Activated T-cell treated with anti-CD3 and anti-CD28 coated beads, Interleukin-2, amount 50 U/mL, for 48 hours (primary cell): ENCODE results near the gene ASCC2.

Experiments used
- DNase-seq, 2 experiments: peaks; one replicate each; pipeline ENCODE4 v3.0.0-alpha.2; 2020

Gene ASCC2

GRCh38 chr22:29816128-29816527, 21.9 kb downstream of the ASCC2 start:
- DNase-seq, result no peak

DNA sequence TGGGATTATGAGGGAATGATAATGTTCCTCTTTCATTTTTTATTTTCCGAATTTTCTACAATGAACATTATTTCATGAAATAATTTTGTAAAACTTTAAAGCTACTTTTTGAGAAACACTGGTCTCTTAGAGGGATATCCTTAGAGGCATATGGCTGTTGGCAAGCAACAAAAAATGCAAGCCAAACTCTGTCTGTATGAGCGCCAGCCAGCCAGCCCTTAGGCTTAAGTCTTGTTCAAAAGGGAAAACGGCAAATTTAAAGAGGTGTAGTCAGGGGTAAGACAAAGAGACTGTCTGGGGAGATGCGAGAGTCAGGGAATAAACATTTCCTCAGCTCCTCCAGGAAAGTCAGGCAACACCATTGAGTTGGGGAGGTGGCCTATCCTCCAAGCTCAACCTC, 22.5 kb downstream of the ASCC2 start:
- DNase-seq, result no peak

- DNase-seq, result no peak
Measured at GRCh38 chr22:29814003-29814402, 24.1 kb downstream of the ASCC2 start.

DNA sequence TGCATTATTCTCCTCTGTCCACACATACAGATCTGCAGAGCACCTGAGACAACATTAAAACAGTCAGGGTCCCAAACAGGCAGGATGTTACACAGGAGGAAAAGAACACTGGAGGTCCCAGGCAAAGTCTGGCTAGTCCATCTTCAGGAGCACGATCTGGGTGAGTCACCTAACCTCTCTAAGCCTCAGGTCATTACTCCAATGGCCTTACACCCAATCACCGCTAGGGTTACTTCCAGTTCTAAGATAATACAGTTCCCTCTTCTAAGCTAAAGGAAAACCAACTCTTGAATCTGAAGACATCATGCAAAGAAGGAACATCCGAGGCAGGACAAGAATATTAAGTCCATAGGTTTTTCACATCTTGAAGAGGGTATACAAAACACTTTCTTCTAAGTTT, 24.5 kb downstream of the ASCC2 start:
- no peak for DNase-seq

DNA sequence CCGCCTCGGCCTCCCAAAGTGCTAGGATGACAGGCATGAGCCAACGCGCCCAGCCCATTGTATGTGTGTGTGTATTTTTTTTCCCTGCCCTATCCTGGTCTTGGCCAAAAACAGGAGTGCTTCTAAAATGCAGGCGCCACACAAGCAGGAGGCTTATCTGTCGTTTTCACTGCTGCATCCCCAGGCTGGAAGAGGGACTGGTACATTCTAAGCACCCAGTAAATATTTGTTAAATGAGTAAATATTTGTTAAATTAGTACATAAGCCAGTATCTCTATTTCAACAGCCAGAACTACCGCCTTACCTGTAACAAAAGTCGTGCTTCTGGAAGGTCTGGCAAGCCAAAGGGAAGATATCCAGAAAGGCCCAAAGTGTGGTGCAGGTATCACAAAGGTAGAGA, 24.9 kb downstream of the ASCC2 start:
- DNase-seq, result no peak

DNA sequence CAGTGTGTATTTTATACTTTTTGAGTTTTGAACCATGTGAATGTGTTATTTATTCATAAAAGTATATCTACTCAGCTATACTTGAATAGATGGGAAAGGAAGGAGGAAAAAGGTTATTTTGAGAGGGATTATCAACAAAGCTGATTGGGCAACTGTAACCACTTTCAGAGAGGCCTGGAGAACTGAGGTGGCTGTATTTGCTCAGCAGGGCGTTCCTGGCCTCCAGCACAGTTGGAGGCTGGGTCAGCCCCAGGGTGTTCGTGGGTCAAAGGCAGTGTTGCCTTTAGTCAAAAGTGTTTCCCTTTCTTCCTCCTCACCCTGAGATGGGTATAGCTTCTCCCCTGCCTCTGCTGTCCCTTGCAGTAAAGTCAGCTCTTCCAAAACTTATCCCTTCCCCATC, 26.7 kb downstream of the ASCC2 start:
- DNase-seq, result no peak

DNA sequence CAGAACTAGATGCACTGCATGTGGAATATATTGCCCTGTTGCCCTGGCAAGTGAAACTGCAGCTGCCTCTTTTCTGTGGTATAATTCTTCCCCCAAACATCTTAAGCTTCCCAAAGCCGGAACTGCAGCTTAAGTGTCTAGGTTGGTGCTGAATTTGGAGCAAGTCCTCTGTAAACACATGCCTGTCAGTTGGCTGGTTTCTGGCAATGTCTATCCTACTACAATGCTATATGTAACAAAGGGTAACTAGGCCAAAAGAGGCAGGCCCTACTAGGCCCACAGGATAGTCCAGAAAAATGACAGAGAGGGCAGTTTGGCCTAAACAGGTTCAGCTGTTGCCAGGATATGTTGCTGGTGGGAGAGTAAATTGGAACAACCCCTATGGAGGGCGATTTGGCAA, 27.9 kb downstream of the ASCC2 start:
- no peak for DNase-seq

GRCh38 chr22:29806196-29806595, 31.9 kb downstream of the ASCC2 start:
- DNase-seq, result no peak

DNA sequence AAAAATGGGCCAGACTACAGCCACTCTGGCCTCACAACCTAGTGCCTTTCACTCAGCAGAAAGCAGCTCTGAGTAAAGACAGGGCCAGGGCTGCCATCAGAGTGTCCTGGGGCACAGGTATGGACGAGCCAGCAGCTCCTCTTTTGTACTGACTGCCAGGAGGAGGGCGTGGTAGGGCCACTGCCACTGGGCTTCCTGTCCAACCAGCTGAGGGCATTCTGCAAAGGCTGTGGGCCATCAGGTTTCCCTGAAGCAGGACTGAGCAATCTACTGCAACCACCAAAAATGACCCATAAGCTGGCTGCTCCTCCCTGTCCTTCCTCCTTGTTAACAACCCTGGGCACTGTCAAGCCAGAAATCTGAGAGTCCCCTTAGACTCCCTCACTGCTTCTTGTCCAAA, 33.1 kb downstream of the ASCC2 start:
- DNase-seq, result no peak

DNA sequence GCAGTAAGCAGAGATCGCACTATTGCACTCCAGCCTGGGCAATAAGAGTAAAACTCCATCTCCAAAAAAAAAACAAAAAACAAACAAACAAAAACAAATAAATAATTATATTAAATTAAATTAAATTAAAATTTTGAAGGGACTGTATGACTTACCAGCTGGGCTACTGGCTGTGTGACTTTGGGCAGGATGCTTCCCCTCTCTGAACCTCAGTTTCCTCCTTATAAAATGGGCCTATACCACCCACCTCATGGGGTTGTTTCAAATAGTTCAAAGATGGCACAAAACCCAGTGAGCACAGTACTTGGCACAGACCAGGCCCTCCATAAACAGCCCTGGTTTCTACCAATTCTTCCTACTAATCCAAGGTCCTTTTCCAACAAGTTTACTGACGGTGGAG, 34.9 kb downstream of the ASCC2 start:
- DNase-seq, result no peak

GRCh38 chr22:29801796-29802195, 36.3 kb downstream of the ASCC2 start:
- DNase-seq, result no peak

GRCh38 chr22:29801153-29801552, 36.9 kb downstream of the ASCC2 start:
- no peak for DNase-seq

DNA sequence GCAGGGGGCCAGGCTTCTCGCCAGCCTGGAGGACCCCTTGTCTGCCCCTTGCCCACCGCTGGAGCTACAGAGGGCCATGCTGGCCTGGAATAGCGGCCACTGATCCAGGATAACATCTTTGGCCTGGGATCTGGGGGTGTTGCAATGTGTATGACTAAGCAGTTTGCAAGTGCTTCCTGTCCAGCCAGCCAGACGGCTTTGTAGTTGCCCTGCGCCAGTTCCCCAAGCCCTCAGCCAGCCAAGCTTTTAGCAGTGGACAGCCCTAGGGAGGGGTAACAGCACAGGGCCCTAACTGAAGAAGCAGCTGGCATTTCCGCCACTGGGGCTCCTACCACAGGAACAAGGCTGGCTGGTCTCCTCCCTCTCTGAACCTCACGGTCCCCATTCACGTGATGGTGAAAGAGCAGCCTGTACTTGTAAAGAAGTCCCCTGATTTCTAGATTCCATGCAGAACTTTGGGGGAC, 38.8 kb downstream of the ASCC2 start:
- no peak for DNase-seq

DNA sequence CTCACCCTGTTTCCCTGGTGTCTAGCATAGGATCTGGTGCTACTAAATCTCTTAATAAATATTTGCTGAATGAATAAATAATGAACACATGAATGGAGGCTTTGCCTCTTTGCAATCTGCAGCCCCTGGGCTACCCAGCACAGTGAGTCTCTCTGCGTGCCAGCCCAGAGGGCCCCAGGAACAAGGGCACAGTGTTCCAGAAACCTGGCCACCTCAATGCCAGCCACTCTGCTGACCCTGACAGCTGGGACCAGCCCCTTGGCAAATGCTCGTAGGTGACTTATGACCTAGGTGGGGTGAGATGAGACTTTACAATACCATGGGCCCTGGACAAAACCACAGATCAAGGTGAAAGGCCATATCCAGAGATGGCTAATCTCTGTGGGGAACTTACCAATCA, 39.3 kb downstream of the ASCC2 start:
- DNase-seq, result no peak

DNA sequence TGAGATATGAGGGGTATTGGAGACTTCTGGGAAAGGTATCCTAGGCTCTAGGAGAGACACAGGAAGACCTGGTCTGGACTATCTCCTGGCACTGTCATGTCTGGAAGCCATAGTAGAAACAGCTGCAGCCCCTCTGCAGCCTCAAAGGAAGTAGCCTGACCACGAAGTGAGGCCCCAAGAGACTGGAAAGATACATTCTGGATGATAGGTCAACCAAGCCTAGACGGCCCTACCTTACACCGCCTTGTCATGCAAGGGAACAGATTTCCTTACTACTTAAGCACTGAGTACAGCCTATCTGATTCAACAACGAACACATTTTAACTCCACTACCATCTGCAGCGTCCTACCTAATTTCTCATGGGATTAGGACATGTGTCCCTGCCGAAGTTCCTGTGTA, 39.8 kb downstream of the ASCC2 start:
- DNase-seq, result no peak

DNA sequence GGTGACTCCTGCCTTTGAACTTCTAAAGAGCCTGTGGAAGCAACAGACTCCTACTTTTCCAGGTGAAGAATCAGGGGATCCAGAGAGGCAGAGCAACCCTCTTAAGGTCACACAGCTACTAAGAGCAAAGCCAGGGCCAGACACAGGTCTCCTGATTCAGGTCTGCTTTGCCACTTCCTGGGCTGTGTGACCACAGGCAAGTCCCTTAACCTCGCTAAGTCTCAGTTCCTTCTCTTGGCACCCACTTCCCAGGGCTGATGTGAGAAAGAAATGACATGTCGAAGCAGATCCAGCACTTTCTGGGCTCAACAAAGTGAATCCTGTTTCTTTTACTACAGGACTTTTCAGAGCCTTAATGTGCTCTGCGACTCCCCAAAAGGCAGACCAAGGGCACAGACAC, 40.7 kb downstream of the ASCC2 start:
- DNase-seq, result no peak

- DNase-seq, result no peak
Measured at GRCh38 chr22:29795663-29796062, 42.4 kb downstream of the ASCC2 start.

DNA sequence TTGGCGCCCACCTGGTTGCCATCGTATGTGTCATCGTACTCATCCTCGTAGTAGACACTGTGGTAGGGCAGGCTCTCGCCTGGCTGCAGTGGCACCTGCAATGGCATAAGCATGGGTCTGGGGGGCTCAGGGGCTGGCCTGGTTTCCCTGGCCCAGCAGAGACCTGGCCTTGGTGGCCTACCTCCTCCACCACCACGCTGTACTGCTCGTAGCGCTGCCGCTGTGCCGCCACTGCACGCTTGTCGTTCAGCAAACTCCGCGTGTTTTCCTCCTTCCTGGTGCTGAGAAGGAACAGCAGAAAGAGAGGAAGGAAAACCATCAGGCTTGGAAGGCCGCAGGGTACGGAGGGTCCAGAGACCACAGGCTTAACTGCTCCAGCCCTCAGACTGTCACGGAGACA, 44.7 kb downstream of the ASCC2 start:
- no peak for DNase-seq

DNA sequence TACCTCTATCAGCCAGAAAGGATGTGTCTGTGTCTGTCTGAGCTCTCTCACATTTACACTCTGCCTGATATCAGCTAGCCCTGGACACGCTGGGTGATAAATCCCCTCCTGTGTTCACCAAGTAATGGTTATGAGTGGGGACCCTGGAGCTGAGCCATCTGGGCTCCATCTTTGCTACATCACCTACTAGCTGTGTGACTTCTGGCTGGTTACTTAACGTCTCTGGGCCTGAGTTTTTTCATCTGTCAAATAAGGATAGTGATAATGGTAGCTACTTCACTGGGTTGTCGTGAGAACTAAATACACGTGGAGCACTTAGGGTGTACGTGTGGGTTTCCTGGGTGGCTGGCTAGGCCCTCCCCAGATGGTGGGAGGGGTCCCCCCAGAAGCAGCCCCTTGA, 48.0 kb downstream of the ASCC2 start:
- no peak for DNase-seq

DNA sequence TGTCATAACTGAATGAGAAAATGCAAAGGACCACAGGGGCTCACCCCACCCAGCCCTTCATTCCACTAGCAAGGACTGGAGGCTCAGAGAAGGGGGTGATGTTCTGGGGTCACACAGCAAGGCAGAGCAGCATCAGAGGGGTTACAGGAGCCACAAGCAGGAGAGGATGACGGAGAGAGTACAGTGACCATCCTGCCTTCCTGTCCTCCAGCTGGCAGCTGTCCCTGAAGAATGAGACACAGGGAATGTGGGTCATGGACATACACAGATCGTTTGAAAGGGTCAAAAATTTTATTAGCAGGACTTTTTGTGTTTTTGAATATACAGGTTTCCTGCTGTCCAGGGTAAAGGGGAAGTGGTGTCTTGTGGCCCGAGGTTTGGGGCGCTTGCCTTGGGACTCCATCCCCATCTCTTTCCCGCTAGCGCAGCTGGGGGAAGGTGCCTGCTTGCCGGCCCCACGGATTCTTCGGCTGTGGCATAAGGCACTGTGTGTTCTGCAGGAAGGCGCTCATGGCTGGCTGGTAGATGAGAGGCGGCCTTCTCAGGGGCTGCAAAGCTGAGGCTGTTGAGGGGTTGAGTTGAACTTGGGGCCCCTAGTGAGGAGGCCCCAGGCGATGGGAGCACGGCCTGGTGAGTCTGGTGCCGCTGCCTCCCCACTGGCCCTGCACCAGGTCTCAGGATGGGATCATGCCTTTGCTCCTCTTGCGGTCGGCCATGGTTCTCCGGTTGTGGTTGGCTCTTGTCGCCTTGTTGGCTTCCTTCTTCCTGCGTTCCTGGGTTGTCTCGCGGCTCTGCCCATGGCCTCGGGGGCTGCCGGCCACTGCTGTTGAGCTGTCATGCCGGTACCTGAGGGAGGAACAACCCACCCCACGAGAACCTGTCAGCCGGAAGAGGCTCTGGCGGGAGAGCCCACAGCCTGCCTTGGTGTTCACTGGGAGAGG, 49.5 kb downstream of the ASCC2 start:
- no peak for DNase-seq

DNA sequence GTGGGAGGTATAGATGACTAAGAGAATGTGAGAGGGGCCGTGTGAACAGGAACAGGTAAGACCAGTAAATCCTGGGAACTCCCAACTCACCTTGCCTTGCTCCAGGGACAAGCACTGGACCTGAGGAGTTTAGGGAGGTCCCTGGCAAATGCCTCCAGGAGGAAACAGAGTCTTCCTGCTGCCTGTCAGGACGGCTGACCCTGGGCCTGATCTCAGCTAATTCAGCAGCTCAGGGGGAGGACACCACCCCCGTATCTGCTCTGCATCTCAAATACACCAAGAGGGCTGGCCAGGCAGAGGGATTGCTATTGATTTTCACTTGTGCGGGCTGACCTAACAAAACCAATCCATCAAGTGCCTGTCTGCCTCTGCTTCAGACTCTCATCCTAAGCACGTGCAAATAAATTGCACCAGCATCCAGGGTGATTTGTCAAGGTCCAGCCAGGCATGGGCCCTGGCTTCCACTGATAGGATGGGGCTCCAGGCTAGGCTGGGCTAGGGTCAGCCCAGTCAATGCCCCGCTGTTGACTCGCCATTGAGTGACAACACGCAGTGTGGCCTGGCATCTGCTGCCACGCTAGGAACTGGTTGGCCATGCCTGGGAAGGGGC, 50.6 kb downstream of the ASCC2 start:
- no peak for DNase-seq

- no peak for DNase-seq
Measured at GRCh38 chr22:29786031-29786430, 52.0 kb downstream of the ASCC2 start.

GRCh38 chr22:29784451-29785361, 53.4 kb downstream of the ASCC2 start:
- DNase-seq, result no peak
